ENCODE measurements around the gene PDSS1. TPM values are rescaled to one million over a fixed set of nuclear protein-coding genes. Genes with fewer than 3 reads are reported as not detected.
"Not testable (repeated sequence)": the region's sequence is repeated elsewhere in the genome, so short reads cannot be mapped to it uniquely, and the experiment has no call there.

Gene PDSS1
- total and polyA plus RNA-seq, 4 donors = 1.8 to 6.6 (median 3.3) TPM

- H3K36me3 ChIP-seq (ENCODE audit: control insufficient read depth in 1 of 2, insufficient read depth in 2 of 2, low read length in 1 of 2); intact Hi-C loops (cut with DNase I); H3K9me3 ChIP-seq (ENCODE audit: control insufficient read depth, low read length); H3K27ac ChIP-seq (ENCODE audit: low read depth in 1 of 2, low read length in 2 of 2); ATAC-seq (ENCODE audit: low FRiP score); H3K4me1 ChIP-seq (ENCODE audit: control insufficient read depth in 1 of 2, insufficient read depth in 2 of 2, low read length in 2 of 2); DNase-seq; H3K27me3 ChIP-seq (ENCODE audit: control insufficient read depth in 1 of 2, insufficient read depth in 2 of 2, low read length in 1 of 2); H3K4me3 ChIP-seq (ENCODE audit: low read length in 2 of 2): not testable (repeated sequence)
- 76 to 78% methylated on average over 4 of the region's 4 CpGs for WGBS, 2 donors
Measured at GRCh38 chr10:26694536-26694935, 3.0 kb upstream of the PDSS1 start.

- ATAC-seq (ENCODE audit: low FRiP score) (no peak), DNase-seq (no peak)
- Histone ChIP-seq H3K27me3 (ENCODE audit: control insufficient read depth in 1 of 2, insufficient read depth in 2 of 2, low read length in 1 of 2) (no peaks in the 10 kb centered on the region), H3K9me3 (ENCODE audit: control insufficient read depth, low read length) (no peaks in the 10 kb centered on the region), H3K27ac (ENCODE audit: low read depth in 1 of 2, low read length in 2 of 2) (peak overlapping the region in 1 of 2 donors; percentile 89), H3K36me3 (ENCODE audit: control insufficient read depth in 1 of 2, insufficient read depth in 2 of 2, low read length in 1 of 2) (no peaks in the 10 kb centered on the region), H3K4me1 (ENCODE audit: control insufficient read depth in 1 of 2, insufficient read depth in 2 of 2, low read length in 2 of 2) (peaks cover 0 to 2% of the 10 kb centered on the region in 2 donors), H3K4me3 (ENCODE audit: low read length in 2 of 2) (peak overlapping the region; percentile 82 to 99)
- 22 to 25% methylated on average over 11 of the region's 11 CpGs for WGBS, 2 donors
- intact Hi-C loops (cut with DNase I) = no loop called here
Measured at GRCh38 chr10:26696786-26697162, 727 bp upstream of the PDSS1 start.

- 2 to 3% methylated on average over 40 to 42 of the region's 42 CpGs for WGBS, 2 donors
Measured at GRCh38 chr10:26697922-26698608, 564 bp downstream of the PDSS1 start.

GRCh38 chr10:26698909-26699308 is 1.4 kb downstream of the PDSS1 start:
- WGBS, 2 donors = 85 to 89% methylated on average over 2 of the region's 2 CpGs
- no peak for ATAC-seq (ENCODE audit: low FRiP score)
- intact Hi-C loops (cut with DNase I) = no loop called here
- Histone ChIP-seq H3K4me3 (ENCODE audit: low read length in 2 of 2) (no peak overlapping the region), H3K4me1 (ENCODE audit: control insufficient read depth in 1 of 2, insufficient read depth in 2 of 2, low read length in 2 of 2) (peaks cover 0 to 2% of the 10 kb centered on the region in 2 donors), H3K27me3 (ENCODE audit: control insufficient read depth in 1 of 2, insufficient read depth in 2 of 2, low read length in 1 of 2) (no peaks in the 10 kb centered on the region), H3K27ac (ENCODE audit: low read depth in 1 of 2, low read length in 2 of 2) (no peak overlapping the region), H3K36me3 (ENCODE audit: control insufficient read depth in 1 of 2, insufficient read depth in 2 of 2, low read length in 1 of 2) (no peaks in the 10 kb centered on the region), H3K9me3 (ENCODE audit: control insufficient read depth, low read length) (no peaks in the 10 kb centered on the region)
- DNase-seq = no peak

More at GRCh38 chr10:26697922-26698608, 564 bp downstream of the PDSS1 start:
- Histone ChIP-seq H3K4me1 (ENCODE audit: control insufficient read depth in 1 of 2, insufficient read depth in 2 of 2, low read length in 2 of 2) (peaks cover 0 to 2% of the 10 kb centered on the region in 2 donors), H3K9me3 (ENCODE audit: control insufficient read depth, low read length) (no peaks in the 10 kb centered on the region), H3K27me3 (ENCODE audit: control insufficient read depth in 1 of 2, insufficient read depth in 2 of 2, low read length in 1 of 2) (no peaks in the 10 kb centered on the region), H3K36me3 (ENCODE audit: control insufficient read depth in 1 of 2, insufficient read depth in 2 of 2, low read length in 1 of 2) (no peaks in the 10 kb centered on the region), H3K4me3 (ENCODE audit: low read length in 2 of 2) (peak overlapping the region; percentile 82 to 99), H3K27ac (ENCODE audit: low read depth in 1 of 2, low read length in 2 of 2) (no peak overlapping the region)
- no peak for ATAC-seq (ENCODE audit: low FRiP score)
- intact Hi-C loops (cut with DNase I) = no loop called here
- DNase-seq = no peak

- no peak overlapping the region for H3K4me3 ChIP-seq (ENCODE audit: low read length in 2 of 2)
- H3K36me3 ChIP-seq (ENCODE audit: control insufficient read depth in 1 of 2, insufficient read depth in 2 of 2, low read length in 1 of 2) = no peaks in the 10 kb centered on the region
- WGBS, 2 donors = 96 to 97% methylated on average over 7 of the region's 7 CpGs
- H3K4me1 ChIP-seq (ENCODE audit: control insufficient read depth in 1 of 2, insufficient read depth in 2 of 2, low read length in 2 of 2) = peaks cover 0 to 2% of the 10 kb centered on the region in 2 donors
- intact Hi-C loops (cut with DNase I) = no loop called here
- H3K9me3 ChIP-seq (ENCODE audit: control insufficient read depth, low read length) = no peaks in the 10 kb centered on the region
- DNase-seq (no peak), ATAC-seq (ENCODE audit: low FRiP score) (no peak)
- no peak overlapping the region for H3K27ac ChIP-seq (ENCODE audit: low read depth in 1 of 2, low read length in 2 of 2)
- no peaks in the 10 kb centered on the region for H3K27me3 ChIP-seq (ENCODE audit: control insufficient read depth in 1 of 2, insufficient read depth in 2 of 2, low read length in 1 of 2)
Measured at GRCh38 chr10:26699631-26700030, 2.1 kb downstream of the PDSS1 start.

GRCh38 chr10:26700884-26701630 is 3.6 kb downstream of the PDSS1 start:
- H3K36me3 ChIP-seq (ENCODE audit: control insufficient read depth in 1 of 2, insufficient read depth in 2 of 2, low read length in 1 of 2) = no peaks in the 10 kb centered on the region
- intact Hi-C loops (cut with DNase I) = no loop called here
- DNase-seq (no peak), ATAC-seq (ENCODE audit: low FRiP score) (no peak)
- no peak overlapping the region for H3K4me3 ChIP-seq (ENCODE audit: low read length in 2 of 2)
- H3K9me3 ChIP-seq (ENCODE audit: control insufficient read depth, low read length) = no peaks in the 10 kb centered on the region
- WGBS, 2 donors = 66 to 72% methylated on average over 4 of the region's 4 CpGs
- H3K27ac ChIP-seq (ENCODE audit: low read depth in 1 of 2, low read length in 2 of 2) = no peak overlapping the region
- peaks cover 0 to 2% of the 10 kb centered on the region in 2 donors for H3K4me1 ChIP-seq (ENCODE audit: control insufficient read depth in 1 of 2, insufficient read depth in 2 of 2, low read length in 2 of 2)
- H3K27me3 ChIP-seq (ENCODE audit: control insufficient read depth in 1 of 2, insufficient read depth in 2 of 2, low read length in 1 of 2) = no peaks in the 10 kb centered on the region

GRCh38 chr10:26703096-26703495 is 5.6 kb downstream of the PDSS1 start:
- Histone ChIP-seq H3K4me3 (ENCODE audit: low read length in 2 of 2) (no peak overlapping the region), H3K4me1 (ENCODE audit: control insufficient read depth in 1 of 2, insufficient read depth in 2 of 2, low read length in 2 of 2) (peaks cover 0 to 2% of the 10 kb centered on the region in 2 donors), H3K9me3 (ENCODE audit: control insufficient read depth, low read length) (no peaks in the 10 kb centered on the region), H3K36me3 (ENCODE audit: control insufficient read depth in 1 of 2, insufficient read depth in 2 of 2, low read length in 1 of 2) (no peaks in the 10 kb centered on the region), H3K27ac (ENCODE audit: low read depth in 1 of 2, low read length in 2 of 2) (no peak overlapping the region), H3K27me3 (ENCODE audit: control insufficient read depth in 1 of 2, insufficient read depth in 2 of 2, low read length in 1 of 2) (no peaks in the 10 kb centered on the region)
- no peak for ATAC-seq (ENCODE audit: low FRiP score)
- WGBS, 2 donors = 79 to 93% methylated on average over 4 of the region's 4 CpGs
- intact Hi-C loops (cut with DNase I) = no loop called here
- no peak for DNase-seq

- intact Hi-C loops (cut with DNase I) = no loop called here
- WGBS, 2 donors = 78 to 88% methylated on average over 6 to 9 of the region's 9 CpGs
- ATAC-seq (ENCODE audit: low FRiP score) = no peak
Measured at GRCh38 chr10:26703974-26704373, 6.5 kb downstream of the PDSS1 start.

GRCh38 chr10:26706206-26706605 is 8.7 kb downstream of the PDSS1 start:
- Histone ChIP-seq H3K4me1 (ENCODE audit: control insufficient read depth in 1 of 2, insufficient read depth in 2 of 2, low read length in 2 of 2) (no peaks in the 10 kb centered on the region), H3K27me3 (ENCODE audit: control insufficient read depth in 1 of 2, insufficient read depth in 2 of 2, low read length in 1 of 2) (no peaks in the 10 kb centered on the region), H3K27ac (ENCODE audit: low read depth in 1 of 2, low read length in 2 of 2) (no peak overlapping the region), H3K36me3 (ENCODE audit: control insufficient read depth in 1 of 2, insufficient read depth in 2 of 2, low read length in 1 of 2) (no peaks in the 10 kb centered on the region), H3K4me3 (ENCODE audit: low read length in 2 of 2) (no peak overlapping the region), H3K9me3 (ENCODE audit: control insufficient read depth, low read length) (no peaks in the 10 kb centered on the region)
- intact Hi-C loops (cut with DNase I) = no loop called here
- 87% methylated on average over 6 of the region's 6 CpGs for WGBS, 2 donors
- ATAC-seq (ENCODE audit: low FRiP score) = no peak
- no peak for DNase-seq

More at GRCh38 chr10:26703974-26704373, 6.5 kb downstream of the PDSS1 start:
- no peaks in the 10 kb centered on the region for H3K36me3 ChIP-seq (ENCODE audit: control insufficient read depth in 1 of 2, insufficient read depth in 2 of 2, low read length in 1 of 2)
- H3K4me1 ChIP-seq (ENCODE audit: control insufficient read depth in 1 of 2, insufficient read depth in 2 of 2, low read length in 2 of 2) = no peaks in the 10 kb centered on the region
- H3K4me3 ChIP-seq (ENCODE audit: low read length in 2 of 2) = no peak overlapping the region
- no peak for DNase-seq
- H3K9me3 ChIP-seq (ENCODE audit: control insufficient read depth, low read length) = no peaks in the 10 kb centered on the region
- no peak overlapping the region for H3K27ac ChIP-seq (ENCODE audit: low read depth in 1 of 2, low read length in 2 of 2)
- H3K27me3 ChIP-seq (ENCODE audit: control insufficient read depth in 1 of 2, insufficient read depth in 2 of 2, low read length in 1 of 2) = no peaks in the 10 kb centered on the region
